HEK293 (cell line): ENCODE measurements around the gene CIB4.

Source experiments
- CTCF ChIA-PET: fragments of 350-600 bp; formaldehyde crosslinking; extraction: SDS; loops from one replicate; lab custom pipeline; 2021; ENCODE audit warnings: antibody characterized with exemption; lab: Yijun Ruan, JAX
- POLR2A ChIA-PET: fragments of 300-600 bp; formaldehyde crosslinking; extraction: SDS; loops from one replicate; lab custom pipeline; 2020; ENCODE audit warnings: antibody characterized with exemption, inconsistent platforms; lab: Yijun Ruan, JAX
- H3K27ac ChIP-seq: fragments of 200-500 bp; sonication (Bioruptor generic); 2 replicates; pipeline ENCODE4 v1.5.1; 2014; ENCODE audit warnings: low read depth, low read length, control low read depth, inconsistent platforms; ENCODE audit errors: extremely low read depth
- H3K36me3 ChIP-seq, 2 experiments: fragments of 200-500 bp in 1 of 2; sonication (Bioruptor generic) in 1 of 2; 1 replicate in 1 of 2; 2 replicates in 1 of 2; pipeline ENCODE4 v1.5.1; 2014 to 2017; ENCODE audit warnings: inconsistent platforms in 2 of 2, low read length in 2 of 2; ENCODE audit not compliant: control insufficient read depth in 2 of 2, insufficient read depth in 1 of 2
- H3K4me1 ChIP-seq: fragments of 200-500 bp; sonication (Bioruptor generic); 2 replicates; pipeline ENCODE4 v1.5.1; 2014; ENCODE audit warnings: mild to moderate bottlenecking, low read length, inconsistent platforms; ENCODE audit not compliant: control insufficient read depth, insufficient read depth
- H3K4me3 ChIP-seq: 2 replicates; pipeline ENCODE4 v1.5.1; 2011; ENCODE audit warnings: low read depth, mild to moderate bottlenecking, control low read depth, low read length, moderate library complexity
- H3K9me3 ChIP-seq: fragments of 200-500 bp; sonication (Bioruptor generic); 2 replicates; pipeline ENCODE4 v1.5.1; 2014; ENCODE audit warnings: low read depth, low read length, inconsistent platforms; ENCODE audit not compliant: control insufficient read depth, insufficient read depth
- CTCF ChIP-seq: fragments of 450-650 bp; formaldehyde crosslinking; IDR thresholded peaks from 2 replicates; pipeline ENCODE4 v1.5.1; 2016; ENCODE audit warnings: missing biosample characterization, missing genetic modification characterization
- FEZF1 ChIP-seq: fragments of 450-650 bp; formaldehyde crosslinking; IDR thresholded peaks from 2 replicates; pipeline ENCODE4 v1.5.1; 2016; ENCODE audit warnings: missing biosample characterization, missing genetic modification characterization
- HOXA7 ChIP-seq: sonication (generic); formaldehyde crosslinking; IDR thresholded peaks from 2 replicates; pipeline ENCODE4 v1.8.1; 2022; ENCODE audit warnings: missing genetic modification reagents, borderline replicate concordance
- KLF9 ChIP-seq: fragments of 450-650 bp; formaldehyde crosslinking; IDR thresholded peaks from 2 replicates; pipeline ENCODE4 v1.5.1; 2016; ENCODE audit warnings: missing biosample characterization, missing genetic modification characterization, low read depth
- SCRT1 ChIP-seq: fragments of 450-650 bp; formaldehyde crosslinking; IDR thresholded peaks from 2 replicates; pipeline ENCODE4 v1.5.1; 2016; ENCODE audit warnings: missing biosample characterization, missing genetic modification characterization, borderline replicate concordance
- SP7 ChIP-seq: fragments of 450-650 bp; formaldehyde crosslinking; IDR thresholded peaks from 2 replicates; pipeline ENCODE4 v1.5.1; 2016; ENCODE audit warnings: missing biosample characterization, missing genetic modification characterization
- TCF7L2 ChIP-seq: IDR thresholded peaks from 2 replicates; pipeline ENCODE4 v1.6.1; 2011; ENCODE audit warnings: low read depth, mild to moderate bottlenecking, inconsistent platforms, low read length, moderate library complexity, borderline replicate concordance
- ZNF133 ChIP-seq: fragments of 450-650 bp; formaldehyde crosslinking; IDR thresholded peaks from 2 replicates; pipeline ENCODE4 v1.5.1; 2016; ENCODE audit warnings: missing biosample characterization, missing genetic modification characterization
- ZNF155 ChIP-seq: fragments of 450-650 bp; formaldehyde crosslinking; IDR thresholded peaks from 2 replicates; pipeline ENCODE4 v1.5.1; 2016; ENCODE audit warnings: missing biosample characterization, missing genetic modification characterization
- ZNF175 ChIP-seq: fragments of 450-650 bp; formaldehyde crosslinking; IDR thresholded peaks from 2 replicates; pipeline ENCODE4 v1.5.1; 2016; ENCODE audit warnings: missing biosample characterization, missing genetic modification characterization
- ZNF18 ChIP-seq: fragments of 450-650 bp; formaldehyde crosslinking; IDR thresholded peaks from 2 replicates; pipeline ENCODE4 v1.5.1; 2016; ENCODE audit warnings: missing biosample characterization, missing genetic modification characterization
- ZNF211 ChIP-seq: fragments of 450-650 bp; formaldehyde crosslinking; IDR thresholded peaks from 2 replicates; pipeline ENCODE4 v1.5.1; 2016; ENCODE audit warnings: low read depth, missing biosample characterization, missing genetic modification characterization
- ZNF26 ChIP-seq: fragments of 450-650 bp; formaldehyde crosslinking; IDR thresholded peaks from 2 replicates; pipeline ENCODE4 v1.5.1; 2016; ENCODE audit warnings: missing biosample characterization, missing genetic modification characterization
- ZNF341 ChIP-seq: fragments of 450-650 bp; formaldehyde crosslinking; IDR thresholded peaks from 2 replicates; pipeline ENCODE4; 2016; ENCODE audit warnings: low read depth, missing biosample characterization, missing genetic modification characterization
- ZNF488 ChIP-seq: fragments of 450-650 bp; formaldehyde crosslinking; IDR thresholded peaks from 2 replicates; pipeline ENCODE4 v1.5.1; 2016; ENCODE audit warnings: missing biosample characterization, missing genetic modification characterization
- ZNF529 ChIP-seq: fragments of 450-650 bp; formaldehyde crosslinking; IDR thresholded peaks from 2 replicates; pipeline ENCODE4 v1.5.1; 2017; ENCODE audit warnings: missing genetic modification characterization, missing biosample characterization; ENCODE audit not compliant: insufficient replicate concordance
- ZNF610 ChIP-seq: fragments of 450-650 bp; formaldehyde crosslinking; IDR thresholded peaks from 2 replicates; pipeline ENCODE4 v1.5.1; 2016; ENCODE audit warnings: missing biosample characterization, missing genetic modification characterization, borderline replicate concordance
- ZNF664 ChIP-seq: fragments of 450-650 bp; formaldehyde crosslinking; IDR thresholded peaks from 2 replicates; pipeline ENCODE4 v1.5.1; 2016; ENCODE audit warnings: missing biosample characterization, missing genetic modification characterization
- ZNF701 ChIP-seq: fragments of 450-650 bp; formaldehyde crosslinking; IDR thresholded peaks from 2 replicates; pipeline ENCODE4 v1.5.1; 2016; ENCODE audit warnings: missing biosample characterization, missing genetic modification characterization
- ZNF747 ChIP-seq: fragments of 450-650 bp; formaldehyde crosslinking; IDR thresholded peaks from 2 replicates; pipeline ENCODE4 v1.5.1; 2016; ENCODE audit warnings: missing biosample characterization, missing genetic modification characterization
- ZNF785 ChIP-seq: fragments of 450-650 bp; formaldehyde crosslinking; IDR thresholded peaks from 2 replicates; pipeline ENCODE4 v1.5.1; 2016; ENCODE audit warnings: missing biosample characterization, missing genetic modification characterization
- ZSCAN23 ChIP-seq: fragments of 450-650 bp; formaldehyde crosslinking; IDR thresholded peaks from 2 replicates; pipeline ENCODE4 v1.5.1; 2016; ENCODE audit warnings: missing biosample characterization, missing genetic modification characterization
- ZSCAN5A ChIP-seq: fragments of 450-650 bp; formaldehyde crosslinking; IDR thresholded peaks from 2 replicates; pipeline ENCODE4 v1.5.1; 2016; ENCODE audit warnings: missing biosample characterization, missing genetic modification characterization

The CIB4 gene

GRCh38 chr2:26591619-26592505 lies 49.3 kb downstream of the CIB4 start:
- Histone ChIP-seq H3K27ac (no peak overlapping the region), H3K36me3 (no peaks in the 10 kb centered on the region), H3K9me3 (no peaks in the 10 kb centered on the region), H3K4me3 (no peak overlapping the region), H3K4me1 (no peaks in the 10 kb centered on the region)
- ChIA-PET CTCF (interaction anchor here (0.6 to 1.5 kb wide), 5 partner anchors 14 to 155 kb away, joined by 3 to 5 read pairs (median 3); no protein-coding TSS in a partner anchor), POLR2A (no interaction called here)
- TF ChIP-seq ZSCAN23 (no peak), CTCF (tag by site-specific recombination) (no peak), ZNF175 (tag by site-specific recombination) (no peak), FEZF1 (tag by site-specific recombination) (no peak), ZNF211 (tag by site-specific recombination) (no peak), ZNF747 (tag by site-specific recombination) (no peak), ZNF701 (tag by site-specific recombination) (no peak), ZNF133 (tag by site-specific recombination) (no peak), SP7 (tag by site-specific recombination) (no peak), ZSCAN5A (tag by site-specific recombination) (no peak), HOXA7 (CRISPR knock-in tag) (no peak)

- CTCF ChIA-PET = interaction anchor here (1.0 to 1.2 kb wide), 3 partner anchors 13 to 155 kb away, joined by 3 to 4 read pairs (median 4); no protein-coding TSS in a partner anchor
- Histone ChIP-seq H3K4me3 (no peak overlapping the region), H3K36me3 (no peaks in the 10 kb centered on the region), H3K27ac (no peak overlapping the region), H3K9me3 (no peaks in the 10 kb centered on the region), H3K4me1 (no peaks in the 10 kb centered on the region)
- POLR2A ChIA-PET = no interaction called here
- TF ChIP-seq ZNF529 (tag by site-specific recombination) (no peak), ZNF155 (tag by site-specific recombination) (no peak), ZNF785 (tag by site-specific recombination) (no peak), ZNF341 (tag by site-specific recombination) (no peak), TCF7L2 (no peak), ZNF664 (no peak), ZNF18 (tag by site-specific recombination) (no peak), KLF9 (no peak), ZNF610 (tag by site-specific recombination) (no peak), ZNF488 (tag by site-specific recombination) (no peak), SCRT1 (tag by site-specific recombination) (no peak), ZNF26 (tag by site-specific recombination) (no peak)
Measured at GRCh38 chr2:26590980-26591618, 50.1 kb downstream of the CIB4 start.
